K562 (cell line): ENCODE data around the gene BZW1. TPM values are rescaled to one million over a fixed set of nuclear protein-coding genes. Genes with fewer than 3 reads are reported as not detected.

Source experiments
- MYC ChIP-seq, 2 experiments: fragments of 250-450 bp in 1 of 2; sonication (Bioruptor Pico) in 1 of 2; IDR thresholded peaks; 2 replicates each; pipeline versions ENCODE4 v1.5.1 to v1.6.1; 2012 to 2021; ENCODE audit warnings: low read depth in 2 of 2, borderline replicate concordance in 1 of 2, improper control_type of control experiment in 1 of 2, low read length in 1 of 2, mild to moderate bottlenecking in 1 of 2, moderate library complexity in 1 of 2
- POLR2AphosphoS2 ChIP-seq: IDR thresholded peaks from 2 replicates; pipeline ENCODE4 v1.6.1; 2012; ENCODE audit warnings: low read length, improper control_type of control experiment
- POLR2AphosphoS5 ChIP-seq: IDR thresholded peaks from 2 replicates; pipeline ENCODE4 v1.6.1; 2011; ENCODE audit warnings: mild to moderate bottlenecking, low read depth, low read length, moderate library complexity; ENCODE audit not compliant: control insufficient read depth, insufficient read depth
- RAD21 ChIP-seq, 2 experiments: fragments of 250-450 bp in 1 of 2; fragments of 450-650 bp in 1 of 2; sonication (Bioruptor Pico) in 1 of 2; formaldehyde crosslinking in 1 of 2; IDR thresholded peaks in 1 of 2; conservative IDR thresholded peaks in 1 of 2; 2 replicates each; pipeline versions ENCODE4 v1.4.0 to v1.8.0; 2020 to 2022; ENCODE audit warnings: mild to moderate bottlenecking in 2 of 2, moderate library complexity in 1 of 2
- RAD51 ChIP-seq: fragments of 450-650 bp; IDR thresholded peaks from 2 replicates; pipeline ENCODE4 v1.7.1; 2016; ENCODE audit warnings: low read depth, mild to moderate bottlenecking, borderline replicate concordance
- SRSF9 ChIP-seq: fragments of 200-400 bp; formaldehyde crosslinking; IDR thresholded peaks from 2 replicates; pipeline ENCODE4 v1.6.1; 2017; ENCODE audit warnings: low read depth, low read length, borderline replicate concordance
- TFE3 ChIP-seq: fragments of 450-650 bp; formaldehyde crosslinking; IDR thresholded peaks from 2 replicates; pipeline ENCODE4 v1.4.0; 2020; ENCODE audit warnings: mild to moderate bottlenecking, mixed read lengths
- ZBED1 ChIP-seq: IDR thresholded peaks from 2 replicates; pipeline ENCODE4 v1.6.1; 2014
- polyA plus RNA-seq, 8 experiments: library from polyadenylated mRNA; depleted of rRNA in 4 of 8; stranded (reverse) in 5 of 8; unstranded in 3 of 8; fragments of >200 nt; fragmentation: Nextera tagmentation in 2 of 8; fragmentation: Illumina TruSeq in 1 of 8; extraction: Ambion mirVana in 2 of 8; extraction: Trizol in 1 of 8; gene quantifications; 2 replicates each; pipeline versions ENCODE4 v1.2.1 to v1.2.3, GENCODE V29; 2011 to 2014; ENCODE audit warnings: inconsistent platforms in 1 of 8, missing spikeins in 1 of 8
- total RNA-seq, 7 experiments: library from RNA; depleted of rRNA in 6 of 7; stranded (reverse); fragments of >200 nt in 6 of 7; fragmentation: Illumina TruSeq in 2 of 7; extraction: Trizol in 2 of 7; gene quantifications; 2 replicates each; pipeline versions ENCODE4 v1.2.1 to v1.2.3, GENCODE V29; 2011 to 2021; ENCODE audit warnings: low replicate concordance in 1 of 7
- TF ChIP-seq, protein P1 (sequence below): fragments of 450-650 bp; IDR thresholded peaks from 2 replicates; pipeline ENCODE4 v1.6.1; 2016; ENCODE audit warnings: mild to moderate bottlenecking, moderate library complexity
- TF ChIP-seq, protein P2 (sequence below): sonication (generic); formaldehyde crosslinking; IDR thresholded peaks from 2 replicates; pipeline ENCODE4 v1.9.0; 2022; ENCODE audit warnings: mild to moderate bottlenecking, missing genetic modification reagents
- TF ChIP-seq, protein P3 (sequence below): sonication (generic); formaldehyde crosslinking; IDR thresholded peaks from 2 replicates; pipeline ENCODE4 v1.9.0; 2022; ENCODE audit warnings: mild to moderate bottlenecking, missing genetic modification reagents

BZW1 gene
- total and polyA plus RNA-seq, 9 of the 15 experiments (the other 6 are each of a cell fraction or from before 2014, with no cell fraction given): 110 to 244 (median 198) TPM

DNA sequence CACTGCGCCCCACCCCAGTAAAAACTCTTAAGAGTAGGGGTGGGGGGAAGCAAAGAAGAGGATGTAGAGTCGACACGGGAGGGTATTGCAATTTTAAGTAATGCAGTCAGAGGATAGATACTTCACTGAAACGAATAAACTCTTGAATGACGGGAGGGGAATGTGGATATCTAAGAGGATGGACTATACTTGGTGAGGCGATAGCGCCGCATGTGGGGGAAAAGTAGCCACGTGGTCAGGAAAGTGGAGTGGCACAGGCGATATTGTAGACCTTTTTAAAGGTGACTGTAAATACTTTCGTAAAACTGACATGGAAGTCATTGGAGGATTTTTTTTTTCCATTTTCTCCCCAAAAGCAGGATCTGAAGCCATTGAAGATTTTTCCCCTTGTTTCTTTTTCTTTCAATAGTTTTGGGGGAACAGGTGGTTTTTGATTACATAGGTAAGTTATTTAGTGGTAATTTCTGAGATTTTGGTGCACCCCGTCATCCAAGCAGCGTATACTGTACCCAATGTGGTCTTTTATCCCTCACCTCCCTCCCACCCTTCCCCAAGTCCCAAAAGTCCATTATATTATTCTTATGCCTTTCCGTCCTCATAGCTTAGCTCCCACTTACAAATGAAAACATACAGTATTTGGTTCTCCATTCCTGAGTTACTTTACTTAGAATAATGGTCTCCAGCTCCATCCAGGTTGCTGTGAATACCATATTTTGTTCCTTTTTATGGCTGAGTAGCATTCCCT is 39.0 kb downstream of the BZW1 start (continued):
- TF ChIP-seq, protein P1, sequence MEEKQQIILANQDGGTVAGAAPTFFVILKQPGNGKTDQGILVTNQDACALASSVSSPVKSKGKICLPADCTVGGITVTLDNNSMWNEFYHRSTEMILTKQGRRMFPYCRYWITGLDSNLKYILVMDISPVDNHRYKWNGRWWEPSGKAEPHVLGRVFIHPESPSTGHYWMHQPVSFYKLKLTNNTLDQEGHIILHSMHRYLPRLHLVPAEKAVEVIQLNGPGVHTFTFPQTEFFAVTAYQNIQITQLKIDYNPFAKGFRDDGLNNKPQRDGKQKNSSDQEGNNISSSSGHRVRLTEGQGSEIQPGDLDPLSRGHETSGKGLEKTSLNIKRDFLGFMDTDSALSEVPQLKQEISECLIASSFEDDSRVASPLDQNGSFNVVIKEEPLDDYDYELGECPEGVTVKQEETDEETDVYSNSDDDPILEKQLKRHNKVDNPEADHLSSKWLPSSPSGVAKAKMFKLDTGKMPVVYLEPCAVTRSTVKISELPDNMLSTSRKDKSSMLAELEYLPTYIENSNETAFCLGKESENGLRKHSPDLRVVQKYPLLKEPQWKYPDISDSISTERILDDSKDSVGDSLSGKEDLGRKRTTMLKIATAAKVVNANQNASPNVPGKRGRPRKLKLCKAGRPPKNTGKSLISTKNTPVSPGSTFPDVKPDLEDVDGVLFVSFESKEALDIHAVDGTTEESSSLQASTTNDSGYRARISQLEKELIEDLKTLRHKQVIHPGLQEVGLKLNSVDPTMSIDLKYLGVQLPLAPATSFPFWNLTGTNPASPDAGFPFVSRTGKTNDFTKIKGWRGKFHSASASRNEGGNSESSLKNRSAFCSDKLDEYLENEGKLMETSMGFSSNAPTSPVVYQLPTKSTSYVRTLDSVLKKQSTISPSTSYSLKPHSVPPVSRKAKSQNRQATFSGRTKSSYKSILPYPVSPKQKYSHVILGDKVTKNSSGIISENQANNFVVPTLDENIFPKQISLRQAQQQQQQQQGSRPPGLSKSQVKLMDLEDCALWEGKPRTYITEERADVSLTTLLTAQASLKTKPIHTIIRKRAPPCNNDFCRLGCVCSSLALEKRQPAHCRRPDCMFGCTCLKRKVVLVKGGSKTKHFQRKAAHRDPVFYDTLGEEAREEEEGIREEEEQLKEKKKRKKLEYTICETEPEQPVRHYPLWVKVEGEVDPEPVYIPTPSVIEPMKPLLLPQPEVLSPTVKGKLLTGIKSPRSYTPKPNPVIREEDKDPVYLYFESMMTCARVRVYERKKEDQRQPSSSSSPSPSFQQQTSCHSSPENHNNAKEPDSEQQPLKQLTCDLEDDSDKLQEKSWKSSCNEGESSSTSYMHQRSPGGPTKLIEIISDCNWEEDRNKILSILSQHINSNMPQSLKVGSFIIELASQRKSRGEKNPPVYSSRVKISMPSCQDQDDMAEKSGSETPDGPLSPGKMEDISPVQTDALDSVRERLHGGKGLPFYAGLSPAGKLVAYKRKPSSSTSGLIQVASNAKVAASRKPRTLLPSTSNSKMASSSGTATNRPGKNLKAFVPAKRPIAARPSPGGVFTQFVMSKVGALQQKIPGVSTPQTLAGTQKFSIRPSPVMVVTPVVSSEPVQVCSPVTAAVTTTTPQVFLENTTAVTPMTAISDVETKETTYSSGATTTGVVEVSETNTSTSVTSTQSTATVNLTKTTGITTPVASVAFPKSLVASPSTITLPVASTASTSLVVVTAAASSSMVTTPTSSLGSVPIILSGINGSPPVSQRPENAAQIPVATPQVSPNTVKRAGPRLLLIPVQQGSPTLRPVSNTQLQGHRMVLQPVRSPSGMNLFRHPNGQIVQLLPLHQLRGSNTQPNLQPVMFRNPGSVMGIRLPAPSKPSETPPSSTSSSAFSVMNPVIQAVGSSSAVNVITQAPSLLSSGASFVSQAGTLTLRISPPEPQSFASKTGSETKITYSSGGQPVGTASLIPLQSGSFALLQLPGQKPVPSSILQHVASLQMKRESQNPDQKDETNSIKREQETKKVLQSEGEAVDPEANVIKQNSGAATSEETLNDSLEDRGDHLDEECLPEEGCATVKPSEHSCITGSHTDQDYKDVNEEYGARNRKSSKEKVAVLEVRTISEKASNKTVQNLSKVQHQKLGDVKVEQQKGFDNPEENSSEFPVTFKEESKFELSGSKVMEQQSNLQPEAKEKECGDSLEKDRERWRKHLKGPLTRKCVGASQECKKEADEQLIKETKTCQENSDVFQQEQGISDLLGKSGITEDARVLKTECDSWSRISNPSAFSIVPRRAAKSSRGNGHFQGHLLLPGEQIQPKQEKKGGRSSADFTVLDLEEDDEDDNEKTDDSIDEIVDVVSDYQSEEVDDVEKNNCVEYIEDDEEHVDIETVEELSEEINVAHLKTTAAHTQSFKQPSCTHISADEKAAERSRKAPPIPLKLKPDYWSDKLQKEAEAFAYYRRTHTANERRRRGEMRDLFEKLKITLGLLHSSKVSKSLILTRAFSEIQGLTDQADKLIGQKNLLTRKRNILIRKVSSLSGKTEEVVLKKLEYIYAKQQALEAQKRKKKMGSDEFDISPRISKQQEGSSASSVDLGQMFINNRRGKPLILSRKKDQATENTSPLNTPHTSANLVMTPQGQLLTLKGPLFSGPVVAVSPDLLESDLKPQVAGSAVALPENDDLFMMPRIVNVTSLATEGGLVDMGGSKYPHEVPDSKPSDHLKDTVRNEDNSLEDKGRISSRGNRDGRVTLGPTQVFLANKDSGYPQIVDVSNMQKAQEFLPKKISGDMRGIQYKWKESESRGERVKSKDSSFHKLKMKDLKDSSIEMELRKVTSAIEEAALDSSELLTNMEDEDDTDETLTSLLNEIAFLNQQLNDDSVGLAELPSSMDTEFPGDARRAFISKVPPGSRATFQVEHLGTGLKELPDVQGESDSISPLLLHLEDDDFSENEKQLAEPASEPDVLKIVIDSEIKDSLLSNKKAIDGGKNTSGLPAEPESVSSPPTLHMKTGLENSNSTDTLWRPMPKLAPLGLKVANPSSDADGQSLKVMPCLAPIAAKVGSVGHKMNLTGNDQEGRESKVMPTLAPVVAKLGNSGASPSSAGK: 0 out of 2 replicates have a peak, but pooled peaks have one; percentile 45
- TF ChIP-seq MYC (IDR thresholded peaks at IDR 0.05; ENCODE audit: low read depth, low read length) (peak; percentile 80), MYC (CRISPR knock-in tag; IDR thresholded peaks at IDR 0.05; ENCODE audit: borderline replicate concordance, low read depth) (no peak), RAD51 (peak; percentile 60), SRSF9 (no peak), ZBED1 (0 out of 2 replicates have a peak, but pooled peaks have one; percentile 9), TFE3 (CRISPR knock-in tag) (no peak), POLR2AphosphoS2 (peak; percentile 72; the same call in 1 of the 2 replicates), RAD21 (CRISPR knock-in tag; conservative IDR thresholded peaks at IDR 0.05 in 1 of 2, IDR thresholded peaks at IDR 0.05 in 1 of 2) (peak in 1 of 2 experiments; percentile 35; a peak in 1 of 4 replicates), POLR2AphosphoS5 (peak; percentile 24; the same call in 1 of the 2 replicates)
- TF ChIP-seq, protein P2, sequence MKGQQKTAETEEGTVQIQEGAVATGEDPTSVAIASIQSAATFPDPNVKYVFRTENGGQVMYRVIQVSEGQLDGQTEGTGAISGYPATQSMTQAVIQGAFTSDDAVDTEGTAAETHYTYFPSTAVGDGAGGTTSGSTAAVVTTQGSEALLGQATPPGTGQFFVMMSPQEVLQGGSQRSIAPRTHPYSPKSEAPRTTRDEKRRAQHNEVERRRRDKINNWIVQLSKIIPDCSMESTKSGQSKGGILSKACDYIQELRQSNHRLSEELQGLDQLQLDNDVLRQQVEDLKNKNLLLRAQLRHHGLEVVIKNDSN: peak; percentile 73
- TF ChIP-seq, protein P3, sequence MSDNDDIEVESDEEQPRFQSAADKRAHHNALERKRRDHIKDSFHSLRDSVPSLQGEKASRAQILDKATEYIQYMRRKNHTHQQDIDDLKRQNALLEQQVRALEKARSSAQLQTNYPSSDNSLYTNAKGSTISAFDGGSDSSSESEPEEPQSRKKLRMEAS (CRISPR knock-in tag): peak; percentile 61
